Kidney epithelial cell (primary cell): ENCODE measurements around the gene CXCR3. TPM values are rescaled to one million over a fixed set of nuclear protein-coding genes. Genes with fewer than 3 reads are reported as not detected.

Experiments used
- DNase-seq: peaks from one replicate; pipeline ENCODE4 v3.0.0-alpha.2; 2010; ENCODE audit warnings: low read depth
- H3K27me3 ChIP-seq: 2 replicates; pipeline ENCODE4 v1.6.0; 2011; ENCODE audit warnings: low read length; ENCODE audit not compliant: control insufficient read depth, insufficient read depth
- H3K36me3 ChIP-seq: 2 replicates; pipeline ENCODE4 v1.5.1; 2011; ENCODE audit warnings: low read length; ENCODE audit not compliant: control insufficient read depth, insufficient read depth
- H3K4me3 ChIP-seq: 2 replicates; pipeline ENCODE4 v1.5.1; 2011; ENCODE audit warnings: low read depth, mild to moderate bottlenecking, control low read depth, low read length
- CTCF ChIP-seq: IDR thresholded peaks from 2 replicates; pipeline ENCODE4 v1.5.1; 2011; ENCODE audit warnings: mild to moderate bottlenecking, moderate library complexity, low read length, control low read depth, inconsistent platforms; ENCODE audit not compliant: insufficient read depth, poor library complexity, severe bottlenecking
- total RNA-seq: library from RNA; depleted of rRNA; stranded (reverse); fragments of >200 nt; gene quantifications from 2 replicates; pipeline ENCODE4 v1.2.3, GENCODE V29; 2015

CXCR3 gene
- total RNA-seq, 1 donor from 2014 or later: not detected

GRCh38 chrX:71609095-71609750, 9.1 kb downstream of the CXCR3 start:
- Histone ChIP-seq H3K27me3 (no peaks in the 10 kb centered on the region), H3K36me3 (peaks cover 1% of the 10 kb centered on the region), H3K4me3 (no peak overlapping the region)
- TF ChIP-seq CTCF: no peak
- DNase-seq: no peak

GRCh38 chrX:71607488-71607887, 10.8 kb downstream of the CXCR3 start:
- peaks cover 1% of the 10 kb centered on the region for H3K36me3 ChIP-seq
- no peak for TF ChIP-seq CTCF
- DNase-seq: no peak

GRCh38 chrX:71606536-71607216, 11.6 kb downstream of the CXCR3 start:
- Histone ChIP-seq H3K4me3 (no peak overlapping the region), H3K27me3 (no peaks in the 10 kb centered on the region), H3K36me3 (peaks cover 1% of the 10 kb centered on the region)
- no peak for DNase-seq
- no peak for TF ChIP-seq CTCF

More at GRCh38 chrX:71607488-71607887, 10.8 kb downstream of the CXCR3 start:
- no peaks in the 10 kb centered on the region for H3K27me3 ChIP-seq
- H3K4me3 ChIP-seq: no peak overlapping the region

- H3K36me3 ChIP-seq: no peaks in the 10 kb centered on the region
- no peak overlapping the region for H3K4me3 ChIP-seq
- no peaks in the 10 kb centered on the region for H3K27me3 ChIP-seq
- TF ChIP-seq CTCF: no peak
- no peak for DNase-seq
Observed at GRCh38 chrX:71604796-71605568, 13.3 kb downstream of the CXCR3 start.

GRCh38 chrX:71604141-71604540, 14.2 kb downstream of the CXCR3 start:
- Histone ChIP-seq H3K4me3 (no peak overlapping the region), H3K27me3 (no peaks in the 10 kb centered on the region), H3K36me3 (no peaks in the 10 kb centered on the region)
- DNase-seq: no peak
- TF ChIP-seq CTCF: no peak
